Smooth muscle cell (in vitro differentiated cells): ENCODE measurements around the gene CCDC88A. TPM values are rescaled to one million over a fixed set of nuclear protein-coding genes. Genes with fewer than 3 reads are reported as not detected.

Experiments
- DNase-seq: peaks from one replicate; lab custom pipeline; 2025; ENCODE audit not compliant: unreplicated experiment; lab: John Stamatoyannopoulos, UW
- H2AFZ ChIP-seq: fragments of 200-600 bp; sonication (generic); 2 replicates; pipeline ENCODE4 v1.6.0; 2016; ENCODE audit warnings: antibody characterized with exemption, low read depth, mild to moderate bottlenecking
- H3F3A ChIP-seq: fragments of 200-600 bp; sonication (generic); 2 replicates; pipeline ENCODE4 v1.6.0; 2017; ENCODE audit warnings: antibody characterized with exemption, low read depth
- H3K27ac ChIP-seq: fragments of 200-600 bp; sonication (generic); 2 replicates; pipeline ENCODE4 v1.5.1; 2016; ENCODE audit warnings: low read depth, mild to moderate bottlenecking
- H3K27me3 ChIP-seq: fragments of 200-600 bp; sonication (generic); 2 replicates; pipeline ENCODE4 v1.6.1; 2016; ENCODE audit warnings: low read depth, mild to moderate bottlenecking
- H3K36me3 ChIP-seq: fragments of 200-600 bp; sonication (generic); 2 replicates; pipeline ENCODE4 v1.5.1; 2016; ENCODE audit warnings: low read depth
- H3K4me1 ChIP-seq: fragments of 200-600 bp; sonication (generic); 2 replicates; pipeline ENCODE4 v1.5.1; 2016; ENCODE audit warnings: low read depth
- H3K4me2 ChIP-seq: fragments of 200-600 bp; sonication (generic); 2 replicates; pipeline ENCODE4 v1.6.0; 2016; ENCODE audit warnings: mild to moderate bottlenecking
- H3K4me3 ChIP-seq: fragments of 200-600 bp; sonication (generic); 2 replicates; pipeline ENCODE4 v1.5.1; 2016; ENCODE audit warnings: mild to moderate bottlenecking
- H3K79me2 ChIP-seq: fragments of 200-600 bp; sonication (generic); 2 replicates; pipeline ENCODE4 v1.6.0; 2016; ENCODE audit warnings: low read depth, mild to moderate bottlenecking
- H3K9ac ChIP-seq: fragments of 200-600 bp; sonication (generic); 2 replicates; pipeline ENCODE4 v1.6.0; 2016; ENCODE audit warnings: low read depth
- H3K9me3 ChIP-seq: fragments of 200-600 bp; sonication (generic); replicated peaks from 2 replicates; pipeline ENCODE4 v1.5.1; 2016; ENCODE audit warnings: low read depth
- H4K20me1 ChIP-seq: fragments of 200-600 bp; sonication (generic); 2 replicates; pipeline ENCODE4 v1.6.0; 2016; ENCODE audit warnings: low read depth
- CTCF ChIP-seq: fragments of 200-600 bp; sonication (generic); IDR thresholded peaks from 2 replicates; pipeline ENCODE4 v1.5.1; 2017; ENCODE audit warnings: borderline replicate concordance, mild to moderate bottlenecking, antibody characterized with exemption; ENCODE audit not compliant: insufficient read depth, poor library complexity, severe bottlenecking
- WGBS: methylation state at CpG from one replicate; pipeline ENCODE4 v1.1.7; 2016; ENCODE audit warnings: low lambda C conversion rate; 5-methylcytosine and 5-hydroxymethylcytosine counted together
- polyA plus RNA-seq: library from polyadenylated mRNA; unstranded; fragments of >200 nt; fragmentation: Nextera tagmentation; extraction: Ambion mirVana; gene quantifications from 2 replicates; pipeline ENCODE4 v1.2.1, GENCODE V29; 2016
- total RNA-seq: library from RNA; depleted of rRNA; stranded (reverse); fragments of >200 nt; gene quantifications from 2 replicates; pipeline ENCODE4 v1.2.3, GENCODE V29; 2014

CCDC88A gene
- total and polyA plus RNA-seq, 2 experiments from 2014 or later, result 28.8 to 71.1 TPM

- peaks cover 39% of the 10 kb centered on the region for H4K20me1 ChIP-seq
- DNase-seq, result no peak
- H3K9me3 ChIP-seq, result no peaks in the 10 kb centered on the region
- TF ChIP-seq CTCF, result no peak
- no peaks in the 10 kb centered on the region for H3K4me1 ChIP-seq
- H3F3A ChIP-seq, result no peaks in the 10 kb centered on the region
- no peak overlapping the region for H3K27ac ChIP-seq
- no peaks in the 10 kb centered on the region for H3K27me3 ChIP-seq
- 78% methylated on average over 12 of the region's 12 CpGs for WGBS
- no peaks in the 10 kb centered on the region for H3K36me3 ChIP-seq
- no peak overlapping the region for H3K9ac ChIP-seq
- H2AFZ ChIP-seq, result no peak overlapping the region
- no peak overlapping the region for H3K4me3 ChIP-seq
- H3K79me2 ChIP-seq, result peaks cover 67% of the 10 kb centered on the region
- no peak overlapping the region for H3K4me2 ChIP-seq
Measured at GRCh38 chr2:55408918-55409868, 10.5 kb downstream of the CCDC88A start.

GRCh38 chr2:55408098-55408882 is 11.4 kb downstream of the CCDC88A start:
- no peak overlapping the region for H3K4me3 ChIP-seq
- H3K9me3 ChIP-seq, result no peaks in the 10 kb centered on the region
- no peak for DNase-seq
- 75% methylated on average over 5 of the region's 5 CpGs for WGBS
- H3K4me2 ChIP-seq, result no peak overlapping the region
- H3K79me2 ChIP-seq, result peaks cover 64% of the 10 kb centered on the region
- TF ChIP-seq CTCF, result no peak
- peaks cover 31% of the 10 kb centered on the region for H4K20me1 ChIP-seq
- no peak overlapping the region for H3K9ac ChIP-seq
- H3K27ac ChIP-seq, result no peak overlapping the region
- peaks cover 2% of the 10 kb centered on the region for H3K36me3 ChIP-seq
- no peaks in the 10 kb centered on the region for H3K4me1 ChIP-seq
- no peaks in the 10 kb centered on the region for H3K27me3 ChIP-seq
- H2AFZ ChIP-seq, result no peak overlapping the region
- no peaks in the 10 kb centered on the region for H3F3A ChIP-seq

GRCh38 chr2:55405116-55405515 is 14.5 kb downstream of the CCDC88A start:
- TF ChIP-seq CTCF, result no peak
- Histone ChIP-seq H3K4me3 (no peak overlapping the region), H3K4me1 (no peaks in the 10 kb centered on the region), H3K4me2 (no peak overlapping the region), H4K20me1 (peaks cover 20% of the 10 kb centered on the region), H3K9me3 (no peaks in the 10 kb centered on the region), H3F3A (no peaks in the 10 kb centered on the region), H3K9ac (no peak overlapping the region), H3K27ac (no peak overlapping the region), H2AFZ (no peak overlapping the region), H3K27me3 (no peaks in the 10 kb centered on the region), H3K36me3 (peaks cover 6% of the 10 kb centered on the region), H3K79me2 (peaks cover 48% of the 10 kb centered on the region)
- 100% methylated on average over 2 of the region's 2 CpGs for WGBS
- no peak for DNase-seq
